Neural progenitor cell (in vitro differentiated cells): ENCODE results near the gene TBCK.

Experiments used
- EZH2 ChIP-seq: fragments of 200-600 bp; sonication (generic); IDR thresholded peaks from 2 replicates; pipeline ENCODE4 v1.6.1; 2017; ENCODE audit warnings: antibody characterized with exemption, mild to moderate bottlenecking, moderate library complexity
- TF ChIP-seq, protein P1 (sequence below): fragments of 200-600 bp; sonication (generic); IDR thresholded peaks from 2 replicates; pipeline ENCODE4 v1.5.1; 2017; ENCODE audit warnings: antibody characterized with exemption, mild to moderate bottlenecking

DNA sequence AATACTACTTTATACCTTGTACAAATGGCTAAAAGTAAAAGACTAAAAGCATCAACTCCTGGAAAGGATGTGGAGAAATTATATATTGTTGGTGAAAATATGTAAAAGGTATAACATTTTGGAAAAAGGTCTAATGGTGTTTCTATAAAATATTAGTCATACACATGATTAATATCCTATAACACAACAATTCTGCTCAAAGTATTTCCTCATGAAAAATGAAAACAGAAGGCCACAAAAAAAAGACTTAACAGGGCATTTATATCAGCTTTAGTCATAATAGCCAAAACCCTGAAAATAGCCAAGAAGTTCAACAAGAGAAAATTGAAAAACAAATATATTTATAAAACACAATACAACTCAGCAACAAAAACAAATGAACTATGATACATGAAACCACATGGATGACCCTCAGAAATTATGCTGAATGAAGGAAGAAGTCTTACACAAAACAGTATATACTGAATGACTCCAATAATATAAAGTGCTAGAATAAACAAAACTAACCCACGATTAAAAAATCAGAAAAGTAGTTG is 38.8 kb downstream of the TBCK start:
- no peak for TF ChIP-seq EZH2
- TF ChIP-seq, protein P1, sequence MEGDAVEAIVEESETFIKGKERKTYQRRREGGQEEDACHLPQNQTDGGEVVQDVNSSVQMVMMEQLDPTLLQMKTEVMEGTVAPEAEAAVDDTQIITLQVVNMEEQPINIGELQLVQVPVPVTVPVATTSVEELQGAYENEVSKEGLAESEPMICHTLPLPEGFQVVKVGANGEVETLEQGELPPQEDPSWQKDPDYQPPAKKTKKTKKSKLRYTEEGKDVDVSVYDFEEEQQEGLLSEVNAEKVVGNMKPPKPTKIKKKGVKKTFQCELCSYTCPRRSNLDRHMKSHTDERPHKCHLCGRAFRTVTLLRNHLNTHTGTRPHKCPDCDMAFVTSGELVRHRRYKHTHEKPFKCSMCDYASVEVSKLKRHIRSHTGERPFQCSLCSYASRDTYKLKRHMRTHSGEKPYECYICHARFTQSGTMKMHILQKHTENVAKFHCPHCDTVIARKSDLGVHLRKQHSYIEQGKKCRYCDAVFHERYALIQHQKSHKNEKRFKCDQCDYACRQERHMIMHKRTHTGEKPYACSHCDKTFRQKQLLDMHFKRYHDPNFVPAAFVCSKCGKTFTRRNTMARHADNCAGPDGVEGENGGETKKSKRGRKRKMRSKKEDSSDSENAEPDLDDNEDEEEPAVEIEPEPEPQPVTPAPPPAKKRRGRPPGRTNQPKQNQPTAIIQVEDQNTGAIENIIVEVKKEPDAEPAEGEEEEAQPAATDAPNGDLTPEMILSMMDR: no peak
